Activated naive CD4-positive, alpha-beta T cell treated with anti-CD3 and anti-CD28 coated beads, Interleukin-2, amount 50 U/mL, for 24 hours (primary cell): ENCODE results near the gene IDH2.
A peak's percentile ranks its signal among the peaks of the same experiment; 100 is the strongest.

Experiments used
- H3K27ac Mint-ChIP-seq: one replicate; pipeline ENCODE4 v1.8.0; 2021; ENCODE audit warnings: mild to moderate bottlenecking, mixed read lengths
- H3K27me3 Mint-ChIP-seq: one replicate; pipeline ENCODE4 v1.8.0; 2021; ENCODE audit warnings: mixed read lengths
- H3K36me3 Mint-ChIP-seq: one replicate; pipeline ENCODE4 v1.8.0; 2021; ENCODE audit warnings: mixed read lengths
- H3K4me1 Mint-ChIP-seq: one replicate; pipeline ENCODE4 v1.8.0; 2021; ENCODE audit warnings: mixed read lengths
- H3K4me3 Mint-ChIP-seq: one replicate; pipeline ENCODE4 v1.8.0; 2021; ENCODE audit warnings: mild to moderate bottlenecking, mixed read lengths
- H3K9me3 Mint-ChIP-seq: one replicate; pipeline ENCODE4 v1.8.0; 2021; ENCODE audit warnings: mixed read lengths

IDH2 gene

DNA sequence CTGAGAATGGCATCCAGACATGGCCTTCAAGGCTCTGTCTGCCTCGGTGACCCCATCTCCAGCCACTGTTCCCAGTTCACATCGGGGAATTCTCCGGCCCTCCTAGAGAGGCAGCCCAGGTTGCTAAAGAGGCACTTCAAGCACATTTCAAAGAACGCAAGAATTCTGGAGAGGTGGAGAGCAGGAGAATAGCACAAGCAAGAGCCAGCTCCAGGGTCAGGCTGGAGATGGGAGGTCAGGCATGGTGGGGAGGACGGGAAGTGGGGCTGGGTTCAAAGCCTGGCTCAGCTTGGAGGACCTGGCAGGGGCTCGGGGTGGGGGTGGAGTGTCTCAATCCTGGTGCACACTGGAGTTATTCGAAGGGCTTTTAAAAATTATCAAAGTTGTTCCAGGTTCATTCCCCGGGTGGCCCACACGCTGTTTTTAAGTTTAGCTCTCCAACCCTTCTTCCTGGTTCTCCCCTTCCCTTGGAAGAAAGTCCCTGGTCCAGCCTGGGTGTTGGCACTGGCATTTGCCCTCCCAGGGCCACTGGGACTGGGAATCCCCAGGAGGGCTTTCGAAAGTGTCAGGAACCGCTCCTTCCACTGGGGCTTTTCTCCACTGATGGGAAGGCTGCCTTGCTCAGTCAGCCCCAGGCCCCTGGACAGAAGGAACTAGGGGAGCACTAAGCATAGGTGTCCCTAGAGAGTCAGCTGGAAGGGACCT is 65.3 kb downstream of the IDH2 start:
- peak overlapping the region; percentile 51 for H3K27ac Mint-ChIP-seq
- no peak overlapping the region for H3K4me3 Mint-ChIP-seq
- H3K4me1 Mint-ChIP-seq, result peaks cover 83% of the 10 kb centered on the region
- H3K27me3 Mint-ChIP-seq, result no peaks in the 10 kb centered on the region
- H3K9me3 Mint-ChIP-seq, result no peaks in the 10 kb centered on the region
- H3K36me3 Mint-ChIP-seq, result peaks cover 3% of the 10 kb centered on the region

DNA sequence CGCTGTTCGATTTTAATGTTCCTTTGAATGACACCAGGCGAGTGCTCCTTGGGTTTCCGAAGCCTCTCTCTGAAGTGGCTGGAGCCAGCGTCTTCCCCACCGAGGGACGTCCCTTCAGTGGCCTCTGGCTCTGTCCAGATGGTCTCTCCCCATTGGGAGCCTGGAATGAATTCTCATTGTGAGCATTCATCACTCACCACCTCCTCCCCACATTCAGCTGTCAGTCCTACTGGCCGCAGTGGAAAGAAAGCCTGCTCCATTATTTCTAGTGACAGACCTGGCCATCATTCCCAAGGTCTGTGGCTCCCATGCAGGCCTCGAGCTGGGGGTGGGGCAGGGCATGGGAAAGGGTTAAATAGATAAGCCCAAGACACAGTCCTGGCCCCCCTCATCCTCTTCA is 65.9 kb downstream of the IDH2 start:
- no peak overlapping the region for H3K4me3 Mint-ChIP-seq
- H3K9me3 Mint-ChIP-seq, result no peaks in the 10 kb centered on the region
- no peak overlapping the region for H3K27ac Mint-ChIP-seq
- H3K27me3 Mint-ChIP-seq, result no peaks in the 10 kb centered on the region
- peaks cover 3% of the 10 kb centered on the region for H3K36me3 Mint-ChIP-seq
- H3K4me1 Mint-ChIP-seq, result peaks cover 88% of the 10 kb centered on the region

DNA sequence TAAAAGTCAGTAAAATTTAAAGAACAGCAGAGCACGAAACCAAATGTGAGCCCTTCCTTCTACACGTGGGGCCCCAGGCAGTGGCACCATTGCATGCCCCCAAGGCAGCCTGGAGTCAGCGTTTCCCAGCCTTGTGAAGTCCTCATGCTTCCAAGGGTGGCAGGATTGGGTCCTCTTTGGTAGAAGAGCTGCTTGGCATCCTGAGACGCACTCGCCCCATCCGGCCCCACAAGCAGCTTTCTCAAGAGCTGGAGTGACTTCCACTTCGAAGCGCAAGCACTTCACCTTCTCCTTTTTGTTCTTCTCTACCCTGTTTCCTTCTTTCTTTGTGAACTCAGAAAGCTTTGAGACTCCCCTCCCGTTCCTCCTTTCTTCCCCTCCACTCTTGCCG is 66.4 kb downstream of the IDH2 start:
- Mint-ChIP-seq H3K9me3 (no peaks in the 10 kb centered on the region), H3K4me3 (no peak overlapping the region)

DNA sequence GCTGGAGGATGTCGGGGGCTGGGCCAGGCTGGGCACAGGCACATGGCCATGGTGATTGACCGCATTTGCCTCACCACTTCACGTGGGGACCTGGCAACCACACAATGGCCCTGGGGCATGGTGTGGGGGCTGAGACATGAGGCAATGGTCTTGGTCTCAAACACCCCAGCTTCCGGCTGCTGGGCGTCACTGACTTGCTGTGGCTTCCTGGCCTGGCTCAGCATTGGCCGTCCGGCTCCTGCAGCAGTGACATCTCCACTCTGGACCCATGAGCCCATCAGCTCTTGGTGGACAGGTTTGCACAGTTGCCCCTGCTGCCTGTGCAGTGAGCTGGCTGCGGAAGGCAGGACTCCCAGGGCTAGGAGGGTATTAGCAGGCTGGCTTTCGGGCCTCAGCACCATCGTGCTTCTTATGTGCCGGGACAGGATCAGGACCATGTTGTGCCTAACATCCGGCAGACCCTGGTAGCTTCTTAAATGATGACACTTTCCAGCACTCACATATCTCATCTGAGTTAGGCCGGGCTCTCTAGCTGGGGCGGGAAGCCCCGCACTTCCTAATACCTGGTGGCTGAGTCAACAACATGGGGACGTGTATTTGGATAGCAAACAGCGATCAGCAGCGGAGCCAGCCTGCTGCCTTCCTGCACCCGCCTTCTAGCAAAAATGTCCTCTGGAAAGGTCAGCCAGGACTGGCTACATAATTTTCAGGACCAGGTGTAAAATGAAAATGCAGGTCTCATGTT is 67.0 kb downstream of the IDH2 start:
- Mint-ChIP-seq H3K27ac (peak overlapping the region; percentile 30), H3K4me3 (peak overlapping the region; percentile 44), H3K36me3 (peaks cover 3% of the 10 kb centered on the region), H3K27me3 (no peaks in the 10 kb centered on the region), H3K4me1 (peaks cover 86% of the 10 kb centered on the region), H3K9me3 (no peaks in the 10 kb centered on the region)

More for the DNA sequence above, 66.4 kb downstream of the IDH2 start:
- peaks cover 90% of the 10 kb centered on the region for H3K4me1 Mint-ChIP-seq
- H3K36me3 Mint-ChIP-seq, result peaks cover 3% of the 10 kb centered on the region
- H3K27me3 Mint-ChIP-seq, result no peaks in the 10 kb centered on the region
- peak overlapping the region; percentile 30 for H3K27ac Mint-ChIP-seq

DNA sequence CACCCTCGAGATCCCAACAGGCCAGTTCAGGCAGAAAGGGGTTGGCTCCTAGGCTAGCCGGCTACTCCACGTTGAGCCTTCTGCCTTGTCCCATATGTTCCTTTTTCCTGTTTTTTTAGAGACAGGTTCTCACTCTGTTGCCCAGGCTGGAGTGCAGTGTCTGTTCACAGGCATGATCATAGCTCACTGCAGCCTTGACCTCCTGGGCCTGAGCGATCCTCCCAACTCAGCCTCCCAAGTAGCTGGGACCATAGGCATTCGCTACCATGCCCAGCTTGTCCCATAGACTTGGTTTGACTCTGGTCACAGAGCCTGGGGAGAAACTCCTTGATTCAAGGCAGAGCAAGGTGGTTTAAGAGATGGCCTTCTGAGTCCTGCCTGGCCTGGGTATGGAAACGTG is 68.8 kb downstream of the IDH2 start:
- Mint-ChIP-seq H3K36me3 (peaks cover 2% of the 10 kb centered on the region), H3K27ac (no peak overlapping the region), H3K9me3 (no peaks in the 10 kb centered on the region), H3K27me3 (no peaks in the 10 kb centered on the region), H3K4me3 (peak overlapping the region; percentile 9), H3K4me1 (peaks cover 75% of the 10 kb centered on the region)
